Cardiac muscle cell (in vitro differentiated cells and primary cell): ENCODE measurements around the gene ATXN2. TPM values are rescaled to one million over a fixed set of nuclear protein-coding genes. Genes with fewer than 3 reads are reported as not detected.

Source experiments
- DNase-seq, 2 donors: peaks; one replicate each; pipeline versions ENCODE4 v3.0.0 to v3.0.0-alpha.2; 2010 to 2017; ENCODE audit warnings: low read depth in 1 of 2, low spot score in 1 of 2
- H3K27ac ChIP-seq: fragments of 200-600 bp; sonication (generic); 2 replicates; pipeline ENCODE4 v1.5.1; 2016
- H3K27me3 ChIP-seq: fragments of 200-600 bp; sonication (generic); 2 replicates; pipeline ENCODE4 v1.6.0; 2016; ENCODE audit warnings: control low read depth
- H3K36me3 ChIP-seq: fragments of 200-600 bp; sonication (generic); 2 replicates; pipeline ENCODE4 v1.5.1; 2016; ENCODE audit warnings: control low read depth
- H3K4me1 ChIP-seq: fragments of 200-600 bp; sonication (generic); 2 replicates; pipeline ENCODE4 v1.8.1; 2017; ENCODE audit warnings: low read depth, mild to moderate bottlenecking, mixed run types
- H3K4me3 ChIP-seq: fragments of 200-600 bp; sonication (generic); 2 replicates; pipeline ENCODE4 v1.5.1; 2016; ENCODE audit warnings: mild to moderate bottlenecking
- H3K9me3 ChIP-seq: fragments of 200-600 bp; sonication (generic); 2 replicates; pipeline ENCODE4 v1.5.1; 2017; ENCODE audit warnings: low read depth, mild to moderate bottlenecking, control low read depth
- polyA plus RNA-seq: library from polyadenylated mRNA; unstranded; fragments of >200 nt; fragmentation: Nextera tagmentation; extraction: Ambion mirVana; gene quantifications from 2 replicates; pipeline ENCODE4 v1.2.1, GENCODE V29; 2016
- total RNA-seq: library from RNA; depleted of rRNA; stranded (reverse); fragments of >200 nt; gene quantifications from 2 replicates; pipeline ENCODE4 v1.2.3, GENCODE V29; 2016
- TF ChIP-seq, protein P1 (sequence below): IDR thresholded peaks from 2 replicates; pipeline ENCODE4 v1.5.1; 2012; ENCODE audit warnings: low read depth, mild to moderate bottlenecking, low read length

The ATXN2 gene
- total and polyA plus RNA-seq, 2 experiments from 2014 or later: 29.5 to 52.7 TPM

DNA sequence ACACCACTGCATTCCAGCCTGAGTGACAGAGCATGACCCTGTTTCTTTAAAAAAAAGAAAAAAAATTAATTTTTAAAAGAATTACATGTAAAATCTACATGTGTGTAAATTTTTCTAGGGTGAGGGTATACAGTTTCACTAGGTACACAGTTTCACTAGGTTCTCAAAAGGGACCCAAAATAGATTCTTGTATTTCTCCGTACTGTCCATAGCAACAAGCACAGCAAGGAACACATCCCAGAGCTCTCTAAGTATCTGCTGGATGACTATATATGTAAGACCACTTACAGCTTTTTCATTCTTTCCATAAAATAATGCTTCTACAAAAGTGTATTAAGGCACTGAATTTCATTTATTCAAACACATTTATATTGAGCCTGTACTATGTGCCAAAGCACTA is 55.1 kb downstream of the ATXN2 start:
- Histone ChIP-seq H3K4me3 (no peak overlapping the region), H3K36me3 (peaks cover 17% of the 10 kb centered on the region), H3K4me1 (no peaks in the 10 kb centered on the region), H3K9me3 (no peaks in the 10 kb centered on the region), H3K27me3 (no peaks in the 10 kb centered on the region), H3K27ac (no peak overlapping the region)
- DNase-seq: no peak
- TF ChIP-seq, protein P1, sequence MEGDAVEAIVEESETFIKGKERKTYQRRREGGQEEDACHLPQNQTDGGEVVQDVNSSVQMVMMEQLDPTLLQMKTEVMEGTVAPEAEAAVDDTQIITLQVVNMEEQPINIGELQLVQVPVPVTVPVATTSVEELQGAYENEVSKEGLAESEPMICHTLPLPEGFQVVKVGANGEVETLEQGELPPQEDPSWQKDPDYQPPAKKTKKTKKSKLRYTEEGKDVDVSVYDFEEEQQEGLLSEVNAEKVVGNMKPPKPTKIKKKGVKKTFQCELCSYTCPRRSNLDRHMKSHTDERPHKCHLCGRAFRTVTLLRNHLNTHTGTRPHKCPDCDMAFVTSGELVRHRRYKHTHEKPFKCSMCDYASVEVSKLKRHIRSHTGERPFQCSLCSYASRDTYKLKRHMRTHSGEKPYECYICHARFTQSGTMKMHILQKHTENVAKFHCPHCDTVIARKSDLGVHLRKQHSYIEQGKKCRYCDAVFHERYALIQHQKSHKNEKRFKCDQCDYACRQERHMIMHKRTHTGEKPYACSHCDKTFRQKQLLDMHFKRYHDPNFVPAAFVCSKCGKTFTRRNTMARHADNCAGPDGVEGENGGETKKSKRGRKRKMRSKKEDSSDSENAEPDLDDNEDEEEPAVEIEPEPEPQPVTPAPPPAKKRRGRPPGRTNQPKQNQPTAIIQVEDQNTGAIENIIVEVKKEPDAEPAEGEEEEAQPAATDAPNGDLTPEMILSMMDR: no peak

DNA sequence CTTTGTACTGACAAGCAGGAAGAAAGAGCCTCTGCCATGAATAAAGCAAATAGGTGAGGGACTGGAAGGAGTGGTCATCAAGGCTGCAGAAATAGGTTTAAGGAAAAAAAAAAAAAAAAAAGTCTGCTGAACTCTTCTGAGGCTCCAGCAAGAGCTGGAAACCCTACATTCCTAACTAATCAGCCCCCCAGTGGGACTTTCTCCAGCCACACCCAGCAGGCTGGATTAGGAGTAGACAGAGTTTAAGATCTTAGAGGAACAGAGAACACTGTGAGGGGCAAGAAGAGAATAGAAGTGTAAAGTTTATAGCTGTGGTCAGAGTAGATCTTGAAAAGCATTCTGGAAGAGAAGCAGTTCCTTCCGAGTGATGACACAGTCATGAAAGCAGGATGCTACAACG is 66.4 kb downstream of the ATXN2 start:
- H3K4me3 ChIP-seq: no peak overlapping the region

DNA sequence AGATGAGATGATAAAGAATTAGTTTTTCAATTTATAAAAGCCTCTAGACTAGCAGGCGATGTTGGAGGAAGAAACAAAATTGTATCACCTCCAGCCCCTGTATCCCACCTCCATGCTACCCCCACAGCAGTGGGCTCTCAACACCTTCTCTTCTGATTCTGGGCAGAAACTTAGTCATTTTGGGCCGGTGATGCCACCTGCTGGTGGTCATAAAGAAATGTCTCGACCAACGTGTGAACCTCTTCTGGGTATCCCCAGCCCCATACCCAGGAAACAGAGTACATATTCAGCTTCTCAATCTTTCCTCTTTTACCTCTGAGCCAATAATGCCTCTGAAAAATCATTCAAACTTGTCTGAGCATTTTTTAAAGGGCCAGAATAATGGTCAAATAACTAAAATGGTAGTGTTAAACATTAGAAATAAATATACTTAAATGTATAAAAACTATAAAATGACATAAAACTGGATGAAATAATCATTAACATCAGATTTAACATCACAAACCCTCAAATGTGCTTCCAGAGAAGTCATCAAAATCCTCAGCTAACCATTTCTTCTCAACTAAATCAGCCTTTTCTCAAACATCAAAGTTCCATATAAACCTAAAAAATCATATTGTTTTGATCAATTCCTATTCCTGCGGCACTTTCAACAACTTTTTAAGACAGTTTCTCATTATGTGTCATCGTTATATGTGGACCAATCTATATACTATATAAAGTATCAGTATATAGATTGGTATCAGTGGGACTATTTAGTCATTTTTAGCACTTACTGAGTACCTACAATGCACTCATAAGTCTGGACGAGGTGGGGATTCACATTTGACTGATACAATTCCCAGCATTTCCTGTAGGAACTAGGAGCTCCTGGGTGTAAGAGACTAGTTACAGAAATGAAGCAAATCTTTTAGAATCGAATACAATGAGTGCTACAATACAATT is 69.4 kb downstream of the ATXN2 start:
- H3K36me3 ChIP-seq: peaks cover 11% of the 10 kb centered on the region
- DNase-seq: peak; percentile 52 to 71
- H3K4me1 ChIP-seq: no peaks in the 10 kb centered on the region
- no peaks in the 10 kb centered on the region for H3K27me3 ChIP-seq
- H3K27ac ChIP-seq: no peak overlapping the region
- TF ChIP-seq, protein P1: peak; percentile 70
- H3K9me3 ChIP-seq: no peaks in the 10 kb centered on the region
- no peak overlapping the region for H3K4me3 ChIP-seq

More for the DNA sequence above, 66.4 kb downstream of the ATXN2 start:
- no peak overlapping the region for H3K27ac ChIP-seq
- TF ChIP-seq, protein P1: no peak
- no peak for DNase-seq
- H3K36me3 ChIP-seq: peaks cover 3% of the 10 kb centered on the region
- H3K9me3 ChIP-seq: no peaks in the 10 kb centered on the region
- no peaks in the 10 kb centered on the region for H3K27me3 ChIP-seq
- no peaks in the 10 kb centered on the region for H3K4me1 ChIP-seq

DNA sequence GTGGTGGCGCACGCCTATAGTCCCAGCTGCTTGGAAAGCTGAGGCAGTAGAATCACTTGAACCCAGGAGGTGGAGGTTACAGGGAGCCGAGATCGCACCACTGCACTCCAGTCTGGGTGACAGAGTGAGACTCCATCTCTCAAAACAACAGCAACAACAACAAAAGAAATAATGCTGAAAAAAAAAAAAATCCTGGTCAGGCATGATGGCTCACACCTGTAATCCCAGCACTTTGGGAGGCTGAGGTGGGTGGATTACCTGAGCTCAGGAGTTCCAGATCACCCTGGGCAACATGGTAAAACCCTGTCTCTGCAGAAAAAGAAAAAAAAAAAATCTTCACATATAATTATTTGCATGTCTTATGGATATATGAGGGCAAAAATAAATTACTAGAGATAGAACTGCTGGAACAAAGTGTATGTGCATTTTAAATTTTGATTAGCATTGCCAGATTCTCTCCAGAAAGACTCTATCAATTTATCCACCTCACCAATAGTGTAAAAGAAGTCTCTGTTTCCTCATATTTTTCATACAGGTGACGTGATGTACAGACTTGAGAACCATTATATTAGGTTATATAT is 75.4 kb downstream of the ATXN2 start:
- DNase-seq: no peak
- peaks cover 51% of the 10 kb centered on the region for H3K36me3 ChIP-seq
- no peaks in the 10 kb centered on the region for H3K4me1 ChIP-seq
- no peak overlapping the region for H3K27ac ChIP-seq
- TF ChIP-seq, protein P1: no peak
- no peaks in the 10 kb centered on the region for H3K9me3 ChIP-seq
- H3K27me3 ChIP-seq: no peaks in the 10 kb centered on the region
- H3K4me3 ChIP-seq: no peak overlapping the region

DNA sequence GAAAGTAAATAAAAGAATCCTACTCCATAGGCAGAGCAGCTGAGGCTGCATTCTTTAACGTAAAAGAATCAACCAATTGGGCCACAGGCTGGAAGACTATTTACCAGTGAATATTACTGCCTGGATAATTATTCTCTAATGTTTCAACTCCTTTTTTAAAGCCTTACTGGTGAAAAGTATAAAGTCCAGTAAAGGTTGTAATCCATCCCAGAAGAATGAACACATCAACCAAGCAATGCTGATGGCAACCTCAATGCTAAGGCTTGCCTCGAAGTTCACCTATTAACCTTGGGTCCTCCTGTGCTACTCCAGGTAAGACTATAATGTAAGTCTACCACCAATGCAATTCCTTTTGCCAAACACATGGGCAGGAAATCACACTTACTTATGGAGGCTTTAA is 77.3 kb downstream of the ATXN2 start:
- H3K36me3 ChIP-seq: peaks cover 69% of the 10 kb centered on the region

More for the DNA sequence above, 77.3 kb downstream of the ATXN2 start:
- TF ChIP-seq, protein P1: no peak
- H3K27ac ChIP-seq: no peak overlapping the region
- no peak for DNase-seq
- H3K4me1 ChIP-seq: no peaks in the 10 kb centered on the region
- no peak overlapping the region for H3K4me3 ChIP-seq
- no peaks in the 10 kb centered on the region for H3K9me3 ChIP-seq
- no peaks in the 10 kb centered on the region for H3K27me3 ChIP-seq
